ENCODE results near the gene BCL2.

BCL2 gene

DNA sequence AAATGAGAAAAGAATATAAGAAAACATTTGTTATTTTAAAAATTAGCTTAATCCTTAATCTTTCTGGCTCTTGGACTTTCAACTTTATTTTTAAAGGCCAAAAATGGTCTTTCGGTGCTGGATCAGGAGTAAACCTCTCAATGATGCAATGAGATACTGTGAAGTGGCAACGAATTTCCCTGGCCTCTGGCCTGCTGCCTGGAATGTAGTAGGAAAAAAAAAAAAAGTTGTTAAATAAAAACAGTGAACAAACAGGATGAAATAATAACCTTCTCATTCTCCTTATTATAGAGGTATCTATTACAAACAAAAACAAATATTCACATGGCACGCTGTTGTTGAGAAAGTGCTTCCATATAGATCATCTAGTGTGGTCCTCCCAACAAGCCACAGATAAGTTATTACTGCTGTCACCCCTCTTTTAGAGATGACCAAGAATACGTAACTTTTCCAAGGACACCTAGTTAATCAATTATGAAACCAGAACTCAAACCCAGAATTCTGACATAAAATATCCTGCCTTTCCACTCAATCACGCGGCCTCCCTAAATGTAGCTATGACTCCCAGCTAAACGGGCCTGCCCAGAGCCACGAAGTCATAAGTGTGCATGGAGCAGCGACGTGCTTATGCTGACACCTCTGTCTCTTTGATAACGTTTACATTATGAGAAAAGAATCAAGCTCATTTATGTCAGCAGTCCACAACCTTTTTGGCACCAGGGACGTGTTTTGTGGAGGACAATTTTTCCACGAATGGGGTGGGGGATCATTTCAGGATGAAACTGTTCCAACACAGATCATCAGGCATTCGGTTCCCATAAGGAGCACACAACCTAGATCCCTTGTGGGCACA, 170.9 kb downstream of the BCL2 start:
- in situ Hi-C loops (cut with HindIII; ENCODE audit: low sequenced_read_pairs): no loop called here

DNA sequence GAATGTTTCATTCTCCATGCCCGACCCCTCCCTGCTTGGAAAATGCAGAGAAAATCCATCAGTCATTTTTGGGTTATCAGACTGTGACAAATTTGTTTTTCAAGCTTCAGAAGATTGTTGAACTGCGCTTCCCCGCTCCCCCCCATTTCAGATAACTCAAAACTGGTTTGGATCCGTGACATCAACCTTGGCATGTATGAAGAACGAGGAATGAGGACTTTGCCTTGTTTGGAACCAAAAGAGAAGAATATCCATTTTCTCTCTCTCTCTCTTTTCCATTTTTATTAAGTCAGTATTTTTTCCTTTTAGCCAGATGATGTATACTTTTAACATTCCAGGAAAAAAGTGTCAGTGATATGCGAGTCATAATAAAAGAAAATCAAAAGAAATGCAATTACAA, 171.6 kb downstream of the BCL2 start:
- in situ Hi-C loops (cut with HindIII; ENCODE audit: low sequenced_read_pairs): no loop called here

DNA sequence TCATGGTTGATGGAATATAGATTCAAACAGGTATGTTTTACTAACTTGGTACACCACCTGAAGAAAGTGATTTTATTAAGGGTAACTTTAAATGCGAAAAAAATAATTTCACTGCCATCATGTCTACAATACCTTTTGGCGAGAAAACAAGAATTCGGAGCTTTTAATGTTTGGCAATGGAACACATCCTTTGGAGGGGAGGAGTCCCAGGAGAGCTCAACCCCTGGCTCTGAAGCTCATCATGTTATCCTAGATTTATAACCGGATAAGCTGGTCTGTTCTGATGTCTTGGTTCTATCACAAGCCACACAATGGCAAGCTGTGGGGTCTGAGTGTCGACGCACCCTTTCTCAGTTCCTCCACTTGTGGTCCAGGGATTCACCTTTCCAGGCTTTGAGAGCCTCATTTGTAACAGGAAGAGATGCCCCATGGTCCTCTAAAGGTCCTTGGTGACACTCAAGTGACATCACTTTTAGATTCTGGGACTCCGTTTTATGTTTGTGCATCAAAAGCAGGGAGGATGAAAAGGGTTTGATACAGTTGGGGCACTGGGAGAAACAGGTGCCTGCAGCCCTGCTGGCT, 172.7 kb downstream of the BCL2 start:
- in situ Hi-C loops (cut with HindIII; ENCODE audit: low sequenced_read_pairs): no loop called here

DNA sequence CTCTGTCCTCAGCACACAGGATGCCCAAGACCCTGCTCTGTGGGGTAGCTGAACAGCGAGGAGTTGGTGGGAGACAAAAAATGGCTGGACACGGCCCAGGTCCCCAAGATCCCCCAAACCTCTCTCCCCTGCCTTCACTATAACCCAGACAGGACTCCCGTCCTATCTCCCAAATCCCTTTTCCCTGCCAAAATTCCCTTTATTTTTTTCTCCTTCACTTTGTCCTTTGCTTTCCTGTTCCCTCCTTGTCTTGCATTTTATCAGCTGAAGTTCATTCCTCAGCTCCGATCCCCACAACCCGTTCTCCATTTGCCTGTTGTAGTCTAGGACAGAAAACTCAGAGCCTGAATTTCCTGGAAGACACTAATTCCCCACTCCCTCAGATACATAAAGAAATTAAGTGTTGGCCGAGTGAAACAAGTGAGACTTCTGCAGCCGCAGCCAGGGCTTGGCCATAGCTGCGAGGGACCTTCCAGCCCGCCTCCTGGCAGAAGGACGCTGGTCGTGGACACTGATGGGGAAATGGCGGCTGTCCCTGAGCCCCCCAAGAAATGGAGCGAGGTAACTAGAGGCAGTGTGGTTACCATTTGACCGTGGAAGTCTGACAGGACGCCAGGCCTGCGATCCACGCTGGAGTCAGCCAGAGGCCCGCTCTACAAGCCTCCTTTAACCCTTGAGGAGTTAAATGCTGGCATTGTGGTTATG, 173.6 kb downstream of the BCL2 start:
- in situ Hi-C loops (cut with HindIII; ENCODE audit: low sequenced_read_pairs): no loop called here

DNA sequence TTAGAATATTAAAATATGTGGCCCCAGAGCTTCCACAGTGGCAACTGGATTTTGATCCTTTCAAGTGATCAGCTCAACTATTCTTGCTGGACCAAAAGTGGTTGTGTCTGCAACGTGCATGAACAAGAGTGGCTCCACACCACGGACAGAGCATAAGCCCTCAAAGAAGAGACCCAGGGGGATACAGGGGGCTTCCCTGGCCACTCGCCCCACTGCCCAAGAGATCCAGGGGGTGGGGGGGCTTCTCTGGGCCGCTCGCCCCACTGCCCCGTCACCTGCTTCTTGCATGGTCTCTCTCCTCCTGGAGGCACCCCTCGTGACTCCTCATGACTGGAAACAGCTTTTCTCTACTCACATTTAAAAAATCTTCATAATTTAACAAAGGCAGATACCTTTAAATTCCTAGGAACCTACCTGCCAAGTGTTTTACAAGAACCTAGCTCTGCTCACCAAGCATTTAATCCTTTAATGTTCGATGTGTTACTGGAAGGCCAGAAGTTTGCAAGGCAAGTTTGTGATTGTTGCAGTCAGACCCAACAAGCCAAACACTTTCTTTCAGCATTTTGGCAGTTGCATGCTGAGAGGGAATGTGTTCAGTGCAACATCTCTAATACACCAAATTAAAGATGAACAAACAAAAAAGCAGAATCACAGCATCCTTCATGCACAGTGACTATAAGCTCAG, 174.3 kb downstream of the BCL2 start:
- in situ Hi-C loops (cut with HindIII; ENCODE audit: low sequenced_read_pairs): no loop called here

DNA sequence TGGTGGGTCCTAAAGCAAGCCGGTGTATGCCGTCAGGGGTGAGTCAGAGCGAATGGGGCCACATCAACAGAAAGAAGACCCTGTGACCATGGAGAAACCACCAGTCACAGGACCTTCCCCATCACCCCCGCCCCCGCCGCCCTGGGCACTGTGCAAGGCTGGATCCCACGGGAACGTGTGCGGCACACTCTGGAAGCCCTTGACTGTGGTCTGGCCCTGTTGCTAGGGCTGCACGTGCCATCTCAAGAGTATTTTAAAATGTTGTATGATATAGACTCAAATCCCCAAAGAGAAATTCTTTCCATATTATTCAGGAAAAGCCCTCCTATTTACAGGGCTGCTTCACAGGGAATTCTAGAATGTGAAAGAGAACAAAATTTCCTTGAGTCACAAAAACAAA, 174.8 kb downstream of the BCL2 start:
- in situ Hi-C loops (cut with HindIII; ENCODE audit: low sequenced_read_pairs): no loop called here

DNA sequence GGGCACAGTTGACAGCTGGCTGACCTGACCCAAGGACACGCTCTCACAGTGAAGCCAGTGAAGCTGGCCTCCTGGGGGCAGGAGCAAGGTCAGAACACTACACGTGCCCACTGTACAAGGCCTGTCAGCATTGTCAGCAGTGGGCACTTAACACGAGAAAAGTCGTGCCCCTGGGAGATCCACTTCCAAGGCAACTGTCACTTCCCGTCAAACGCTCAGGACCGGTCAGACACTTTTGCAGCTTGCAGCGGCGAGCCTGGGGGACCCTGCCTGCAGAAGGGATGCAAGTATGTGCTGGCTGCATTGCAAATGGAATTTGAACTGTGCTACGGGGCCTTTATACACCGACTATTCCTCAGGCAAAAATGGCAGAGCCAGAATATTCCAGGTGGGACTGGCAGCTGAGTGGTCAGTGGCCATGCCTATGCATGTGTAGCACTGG, 176.2 kb downstream of the BCL2 start:
- in situ Hi-C loops (cut with HindIII; ENCODE audit: low sequenced_read_pairs): no loop called here

DNA sequence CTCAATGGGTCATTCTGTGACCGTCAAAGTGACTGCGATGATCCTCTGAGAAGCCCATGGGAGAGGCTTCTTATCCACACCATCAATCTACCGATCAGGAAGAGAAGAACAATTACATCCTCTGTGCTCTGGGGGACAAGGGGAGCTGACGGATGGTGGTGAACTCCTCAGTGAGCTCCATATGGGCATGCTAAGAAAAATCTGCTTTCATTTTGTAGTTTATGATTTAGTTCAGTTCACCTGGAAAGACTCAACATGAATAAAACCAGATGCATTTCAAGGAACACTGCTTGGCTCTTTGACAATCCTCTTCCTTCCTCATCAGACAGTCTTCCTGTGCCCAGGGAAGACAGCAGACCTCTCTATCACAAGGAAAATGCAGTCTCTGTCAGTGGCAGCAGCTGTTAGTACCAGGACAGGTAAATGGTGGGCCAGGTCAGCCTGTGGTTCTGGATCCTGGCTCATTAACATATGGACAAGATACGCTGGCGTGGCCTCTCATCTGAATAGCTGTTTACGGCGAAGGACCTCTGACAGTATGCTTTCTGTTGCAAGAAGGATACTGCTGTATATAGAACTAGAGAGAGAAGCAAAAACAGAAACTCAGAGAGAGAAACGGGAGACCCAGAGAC, 176.9 kb downstream of the BCL2 start:
- in situ Hi-C loops (cut with HindIII; ENCODE audit: low sequenced_read_pairs): no loop called here

DNA sequence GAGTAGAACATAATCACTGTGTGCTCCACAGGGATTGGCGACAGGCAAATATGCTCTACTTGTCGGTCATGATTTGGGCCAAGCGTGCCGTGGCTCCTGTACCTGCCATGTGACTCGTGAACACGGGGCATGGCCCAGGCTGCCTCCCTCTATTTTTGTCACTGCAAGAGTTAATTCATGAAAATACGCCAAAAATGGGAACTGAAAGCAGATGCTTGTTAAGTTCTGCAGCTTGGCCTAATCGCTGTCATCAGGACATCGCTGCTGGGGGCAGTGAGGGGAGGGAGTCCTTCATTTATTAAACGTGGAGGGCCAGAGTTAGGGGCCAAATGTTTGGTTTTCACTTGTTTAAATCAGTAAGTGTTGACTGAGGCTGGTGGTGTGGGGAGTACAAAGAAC, 177.8 kb downstream of the BCL2 start:
- in situ Hi-C loops (cut with HindIII; ENCODE audit: low sequenced_read_pairs): no loop called here

DNA sequence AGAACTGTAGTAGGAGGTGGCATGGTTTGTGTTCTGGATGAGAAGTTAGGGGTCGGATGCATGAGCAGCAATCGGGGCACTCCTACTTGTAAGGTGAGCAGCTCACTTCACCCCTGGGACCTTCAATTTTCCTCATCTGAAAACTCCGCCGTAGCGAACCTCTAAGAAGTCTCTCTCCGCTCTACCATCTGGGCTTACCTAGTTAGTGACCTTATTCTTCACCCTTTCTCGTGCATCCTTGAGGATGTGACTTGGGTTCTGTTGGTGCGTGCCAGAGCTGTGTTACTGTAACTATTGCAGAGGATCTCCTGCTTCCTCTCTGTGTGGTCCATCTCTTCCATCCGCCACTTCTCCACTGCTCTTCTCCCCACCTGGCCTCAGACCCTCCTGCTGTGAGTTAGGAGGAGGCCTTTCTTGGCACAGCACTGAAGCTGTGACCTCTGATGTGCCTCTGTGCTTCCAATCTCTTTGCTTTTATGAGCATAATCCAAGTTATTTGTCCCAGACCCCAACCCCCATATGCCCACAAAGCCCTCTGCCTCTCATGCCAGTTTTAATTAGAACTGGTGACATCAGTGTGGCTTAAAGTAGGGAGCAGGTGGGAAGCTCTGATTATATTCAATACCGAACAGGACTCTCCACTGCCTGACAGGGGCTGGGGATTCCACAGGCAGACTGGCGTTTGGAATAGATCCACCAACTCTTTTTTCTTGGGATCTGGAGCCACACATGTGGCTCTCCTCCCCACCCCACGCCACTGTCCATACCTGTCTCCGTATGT, 178.4 kb downstream of the BCL2 start:
- in situ Hi-C loops (cut with HindIII; ENCODE audit: low sequenced_read_pairs): no loop called here

DNA sequence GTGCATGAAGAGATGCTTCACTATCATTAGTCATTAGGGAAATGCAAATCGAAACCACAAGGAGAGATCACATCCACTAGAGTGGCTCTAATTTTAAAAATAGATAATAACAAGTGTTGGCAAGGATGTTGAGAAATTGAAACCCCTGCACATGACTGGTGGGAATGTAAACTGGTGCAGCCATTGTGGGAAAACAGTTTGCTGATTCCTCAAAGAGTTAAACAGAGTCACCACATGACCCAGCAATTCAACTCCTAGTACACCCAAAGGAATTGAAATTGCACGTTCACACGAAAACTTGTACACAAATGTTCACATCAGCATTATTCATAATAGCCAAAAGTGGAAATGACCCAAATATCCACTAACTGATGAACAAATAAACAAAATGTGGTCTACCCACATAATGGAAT, 179.5 kb downstream of the BCL2 start:
- in situ Hi-C loops (cut with HindIII; ENCODE audit: low sequenced_read_pairs): no loop called here

DNA sequence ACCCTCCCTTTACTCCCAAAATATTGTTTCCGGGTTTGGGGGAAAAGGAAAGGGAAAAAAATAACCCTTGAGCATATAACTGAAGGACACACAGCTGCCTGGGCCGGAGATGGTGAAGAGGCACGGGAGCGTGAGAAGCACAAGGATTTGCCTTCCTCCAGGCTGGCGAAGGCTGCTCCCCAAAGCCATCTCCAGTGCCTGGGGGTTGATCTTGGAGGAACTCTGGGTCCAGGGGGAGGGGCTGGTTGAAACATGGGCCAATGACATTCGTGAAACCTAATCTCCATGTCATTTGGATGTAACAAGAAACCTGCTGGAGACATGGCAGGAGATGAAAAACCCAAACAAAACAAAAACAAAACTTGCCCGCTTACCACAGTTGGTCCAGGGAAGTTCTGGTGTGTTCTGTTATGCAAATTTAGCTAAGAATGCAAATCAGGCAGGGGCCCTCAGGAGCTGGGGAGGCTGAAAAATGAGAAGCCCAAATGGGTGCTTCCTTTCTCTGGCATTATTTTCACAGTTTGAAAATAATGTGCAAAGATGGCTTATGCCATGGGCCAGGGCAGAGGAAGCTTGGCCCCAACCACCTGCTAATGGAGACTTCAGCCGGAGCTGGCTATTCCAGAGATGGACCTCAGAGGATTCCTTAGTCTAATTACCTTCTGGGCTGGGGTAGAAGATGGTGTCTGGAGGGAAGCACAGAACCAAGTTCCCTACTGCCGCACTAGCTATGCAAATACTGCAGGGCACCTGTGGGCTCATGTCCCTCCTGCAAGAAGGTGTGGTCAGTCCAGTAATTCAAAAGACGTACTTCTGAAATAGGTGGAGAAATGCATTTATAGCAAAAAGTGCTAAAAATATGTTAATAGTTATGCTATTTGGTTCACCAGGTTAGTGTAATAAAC, 180.9 kb downstream of the BCL2 start:
- in situ Hi-C loops (cut with HindIII; ENCODE audit: low sequenced_read_pairs): no loop called here

DNA sequence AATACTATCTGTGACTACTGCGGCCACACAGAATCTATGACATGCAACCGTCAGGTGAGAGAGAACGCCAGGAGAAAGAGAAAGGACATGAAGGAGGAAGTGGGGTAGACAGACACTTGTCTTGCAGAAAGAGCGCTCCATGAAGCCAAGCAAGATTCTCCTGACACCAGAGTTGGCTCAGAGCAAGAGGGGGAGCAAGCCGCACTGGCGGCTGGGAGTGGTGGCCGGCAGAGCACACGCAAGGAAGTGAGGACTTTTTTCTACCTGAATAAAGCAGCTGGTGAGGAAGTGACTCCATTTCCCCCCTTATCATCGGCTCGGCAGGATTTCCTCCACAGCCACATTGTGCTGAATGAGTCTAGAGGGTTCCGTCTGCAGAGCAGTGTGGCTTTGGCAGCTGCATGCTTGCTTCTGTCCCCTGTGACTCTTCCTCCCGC, 181.6 kb downstream of the BCL2 start:
- in situ Hi-C loops (cut with HindIII; ENCODE audit: low sequenced_read_pairs): no loop called here

DNA sequence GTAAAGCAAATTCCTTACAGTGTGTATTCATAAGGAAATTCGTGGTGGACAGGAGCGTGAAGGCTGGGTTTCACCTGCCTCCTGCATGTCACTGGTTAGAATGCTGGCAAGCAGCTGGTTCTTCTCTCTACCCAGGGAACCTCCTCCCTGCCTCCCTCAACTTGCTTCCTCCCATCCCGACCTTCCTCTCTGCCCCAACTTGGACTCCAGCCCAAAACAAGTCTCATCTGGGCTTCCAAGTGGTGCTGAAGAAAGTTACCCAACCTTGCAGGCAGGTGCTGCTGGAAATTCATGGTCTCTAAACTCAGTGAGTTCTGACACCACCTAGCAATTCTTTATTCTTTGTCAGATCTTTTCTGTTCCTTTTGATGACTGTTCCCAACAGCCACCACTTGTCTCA, 184.5 kb downstream of the BCL2 start:
- in situ Hi-C loops (cut with HindIII; ENCODE audit: low sequenced_read_pairs): no loop called here

DNA sequence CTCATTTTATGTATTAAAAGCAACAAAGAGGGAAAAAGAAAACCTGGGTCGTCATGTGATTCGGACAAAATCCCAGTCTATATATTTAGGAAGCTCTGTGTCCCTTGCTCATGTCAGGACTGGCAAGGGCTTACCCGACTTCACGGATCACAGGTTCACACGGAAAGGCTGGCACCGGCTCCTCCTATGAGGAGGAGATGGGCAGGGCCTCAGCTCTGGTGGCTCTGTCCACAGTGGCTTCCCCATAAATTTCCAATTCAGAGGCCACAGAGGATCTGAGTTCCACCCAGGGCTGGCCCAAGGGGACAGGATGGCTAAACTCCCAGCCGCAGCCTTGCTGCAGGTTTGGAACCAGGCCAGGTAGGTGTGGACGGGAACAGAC, 186.8 kb downstream of the BCL2 start:
- in situ Hi-C loops (cut with HindIII; ENCODE audit: low sequenced_read_pairs): no loop called here

DNA sequence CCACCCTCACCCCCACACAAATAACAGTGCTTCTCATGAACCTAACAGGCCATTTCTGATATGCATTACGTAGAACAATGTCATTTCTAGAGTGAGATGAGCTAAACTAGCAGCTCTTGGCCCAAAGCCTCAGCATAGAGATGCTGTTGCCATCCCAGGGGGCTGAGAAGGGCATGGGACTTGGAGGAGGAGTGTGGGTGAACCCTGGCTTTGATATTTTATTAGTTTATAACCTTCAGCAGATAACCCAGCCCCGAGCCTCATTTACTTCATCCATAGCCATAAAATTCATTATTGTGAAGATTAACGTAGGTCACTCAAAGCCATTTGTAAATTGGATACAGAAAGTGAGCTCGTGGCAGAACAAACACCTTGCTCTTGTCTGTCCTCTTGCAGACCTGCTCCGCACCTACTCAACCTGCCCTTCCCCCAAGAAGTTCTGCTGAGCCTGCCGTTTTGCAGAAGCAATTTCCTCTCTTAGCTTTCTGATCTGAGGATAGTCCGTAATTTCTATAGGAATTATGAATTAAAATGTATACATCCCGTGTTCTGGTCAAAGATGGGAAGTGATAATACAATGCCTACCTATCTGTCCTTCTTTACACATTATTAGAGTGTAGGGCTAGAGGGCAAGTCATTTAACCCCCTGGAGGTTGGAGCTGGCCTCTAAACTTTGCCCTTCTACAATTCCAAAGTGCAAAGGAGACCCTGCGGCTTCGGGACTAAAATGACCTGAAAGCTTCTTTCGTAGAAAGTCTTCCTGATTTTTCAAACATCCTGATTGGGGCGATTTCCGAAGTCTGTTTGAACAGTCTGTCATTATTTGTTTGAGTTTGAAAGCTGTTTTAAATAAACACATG, 187.4 kb downstream of the BCL2 start:
- in situ Hi-C loops (cut with HindIII; ENCODE audit: low sequenced_read_pairs): no loop called here

DNA sequence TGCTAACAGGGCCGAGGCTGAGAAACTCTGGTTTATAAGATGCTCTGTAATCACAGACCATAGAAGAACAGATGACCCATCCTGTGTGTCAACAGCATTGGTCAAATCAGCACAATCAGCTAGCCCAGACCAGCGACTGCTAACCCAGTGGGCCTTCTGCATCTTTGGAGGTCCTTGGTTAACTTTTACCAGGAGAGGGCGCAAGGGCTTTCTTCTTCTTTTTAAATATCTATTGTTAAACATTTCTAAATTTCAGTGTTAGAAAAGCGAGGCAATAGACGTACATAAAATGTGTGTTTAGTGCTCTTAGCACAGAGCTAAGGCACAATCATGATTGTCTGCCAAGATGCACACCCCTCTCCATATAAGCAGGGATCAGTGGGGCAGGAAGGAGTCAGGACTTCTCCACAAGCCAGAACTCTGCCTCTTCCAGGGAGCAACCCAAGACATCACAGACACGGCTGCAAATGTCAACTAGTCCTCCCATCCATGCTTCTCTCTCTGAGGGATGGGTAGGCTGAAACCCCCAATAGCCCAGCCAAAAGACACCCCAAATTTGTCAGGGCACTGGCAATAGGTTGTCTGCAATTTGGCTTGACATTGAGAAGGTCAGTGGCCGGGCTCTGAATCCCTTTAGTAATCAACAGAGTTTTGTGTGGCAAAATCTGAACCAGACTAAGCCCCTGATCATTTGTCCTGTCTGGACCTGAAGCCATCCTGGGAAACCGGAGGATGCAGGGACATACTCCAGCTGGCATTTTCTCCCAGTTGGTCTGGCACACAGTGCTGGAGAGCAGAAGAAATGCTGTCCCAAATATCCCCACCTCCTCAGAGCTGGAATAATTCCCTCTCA, 188.2 kb downstream of the BCL2 start:
- in situ Hi-C loops (cut with HindIII; ENCODE audit: low sequenced_read_pairs): no loop called here
